Osteocyte (in vitro differentiated cells): ENCODE data around the gene APP. TPM values are rescaled to one million over a fixed set of nuclear protein-coding genes. Genes with fewer than 3 reads are reported as not detected.

Experiments
- DNase-seq: peaks from one replicate; pipeline ENCODE4 v3.0.0; 2021; ENCODE audit warnings: mixed read lengths; ENCODE audit not compliant: unreplicated experiment; ENCODE audit errors: extremely low spot score
- H3K27ac Mint-ChIP-seq: one replicate; pipeline ENCODE4 v1.8.0; 2021; ENCODE audit warnings: mild to moderate bottlenecking, mixed read lengths; ENCODE audit not compliant: unreplicated experiment
- H3K27me3 Mint-ChIP-seq: one replicate; pipeline ENCODE4 v1.8.0; 2021; ENCODE audit warnings: mixed read lengths; ENCODE audit not compliant: unreplicated experiment
- H3K36me3 Mint-ChIP-seq: one replicate; pipeline ENCODE4 v1.8.0; 2021; ENCODE audit warnings: mixed read lengths; ENCODE audit not compliant: unreplicated experiment
- H3K4me1 Mint-ChIP-seq: one replicate; pipeline ENCODE4 v1.8.0; 2021; ENCODE audit warnings: mixed read lengths; ENCODE audit not compliant: unreplicated experiment
- H3K4me3 Mint-ChIP-seq: one replicate; pipeline ENCODE4 v1.8.0; 2021; ENCODE audit warnings: mild to moderate bottlenecking, moderate library complexity, mixed read lengths; ENCODE audit not compliant: unreplicated experiment
- H3K9me3 Mint-ChIP-seq: one replicate; pipeline ENCODE4 v1.8.0; 2021; ENCODE audit warnings: mixed read lengths; ENCODE audit not compliant: unreplicated experiment
- CTCF ChIP-seq: fragments of 200-600 bp; sonication (generic); IDR thresholded peaks from 2 replicates; pipeline ENCODE4 v1.5.0; 2021; ENCODE audit warnings: antibody characterized with exemption, mild to moderate bottlenecking, moderate library complexity
- total RNA-seq: library from RNA; stranded (reverse); gene quantifications from 2 replicates; pipeline ENCODE4 v1.2.1, GENCODE V29; 2021

Gene APP
- total RNA-seq, 1 donor from 2014 or later: 698 TPM

DNA sequence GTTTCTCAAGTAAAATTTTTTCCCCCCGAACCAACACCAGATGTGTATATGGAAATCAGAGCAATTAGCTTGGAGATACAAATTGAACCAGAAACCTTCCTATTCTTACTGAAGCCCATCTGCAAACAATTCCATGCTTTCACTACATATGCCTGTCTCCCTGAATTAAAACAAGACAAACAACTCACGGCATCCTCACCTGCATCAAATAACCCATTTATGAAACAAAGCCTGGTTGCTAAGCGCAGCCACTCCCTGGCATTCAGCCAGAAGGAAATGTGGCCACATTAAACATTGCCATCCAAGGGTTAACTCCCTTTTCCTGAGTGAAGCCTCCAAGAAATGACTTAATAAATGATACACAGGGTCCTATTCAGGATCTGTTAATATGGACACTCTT, 55.3 kb downstream of the APP start:
- no peak for DNase-seq
- Mint-ChIP-seq H3K27ac (peak overlapping the region; percentile 24), H3K9me3 (no peaks in the 10 kb centered on the region), H3K4me3 (no peak overlapping the region), H3K4me1 (peaks cover 36% of the 10 kb centered on the region), H3K27me3 (no peaks in the 10 kb centered on the region), H3K36me3 (peaks cover 6% of the 10 kb centered on the region)
- no peak for TF ChIP-seq CTCF

DNA sequence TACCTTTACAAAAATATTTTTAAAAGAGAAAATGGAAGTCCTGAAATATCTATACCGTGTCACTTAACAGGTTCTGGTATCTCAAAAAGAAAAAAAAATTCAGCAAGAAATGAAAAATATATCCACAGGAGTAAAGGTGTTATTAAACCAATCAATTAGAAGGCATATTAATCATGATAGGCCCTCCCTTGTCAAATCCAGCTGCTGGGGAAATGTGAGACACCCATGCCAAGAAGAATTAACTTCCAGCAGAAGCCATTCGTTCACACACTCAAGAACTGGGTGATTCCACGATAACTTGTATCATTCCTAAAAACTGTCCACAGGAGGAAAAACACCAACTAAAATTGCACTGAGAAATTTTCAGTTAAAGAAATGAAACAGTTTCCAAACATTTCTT, 57.6 kb downstream of the APP start:
- no peak overlapping the region for H3K4me3 Mint-ChIP-seq
- DNase-seq: no peak
- H3K36me3 Mint-ChIP-seq: peaks cover 13% of the 10 kb centered on the region
- TF ChIP-seq CTCF: no peak
- no peak overlapping the region for H3K27ac Mint-ChIP-seq
- H3K27me3 Mint-ChIP-seq: no peaks in the 10 kb centered on the region
- H3K9me3 Mint-ChIP-seq: no peaks in the 10 kb centered on the region
- H3K4me1 Mint-ChIP-seq: peaks cover 33% of the 10 kb centered on the region

DNA sequence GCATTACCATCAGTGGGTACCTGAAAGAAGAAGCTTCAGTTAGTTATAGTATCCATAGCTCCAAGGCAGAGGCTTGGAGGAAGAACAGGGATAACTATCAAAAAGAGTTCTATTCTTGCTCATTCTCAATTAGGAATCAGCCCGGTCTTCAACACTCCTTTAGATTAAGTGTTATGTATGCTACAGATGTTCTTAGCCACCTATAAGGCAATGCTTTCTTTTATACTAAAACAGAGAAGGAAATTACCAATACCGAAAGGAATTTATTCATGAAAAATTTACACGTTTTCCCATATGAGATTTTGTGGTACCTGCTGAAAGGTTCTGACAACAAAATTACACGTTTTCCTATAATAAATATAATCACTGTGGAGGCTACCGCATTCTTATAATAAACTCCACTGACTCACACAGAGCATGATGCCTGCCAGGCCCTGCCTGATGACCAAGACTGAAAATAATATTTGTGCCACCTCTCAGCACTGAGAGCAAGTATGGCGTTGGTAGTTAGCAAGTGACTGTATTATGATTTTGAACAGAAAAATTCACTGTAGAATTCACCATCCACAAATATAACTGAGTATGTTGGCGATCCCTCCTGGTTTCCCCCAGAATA, 58.3 kb downstream of the APP start:
- Mint-ChIP-seq H3K9me3 (no peaks in the 10 kb centered on the region), H3K27me3 (no peaks in the 10 kb centered on the region), H3K4me3 (no peak overlapping the region), H3K27ac (no peak overlapping the region), H3K4me1 (peaks cover 30% of the 10 kb centered on the region), H3K36me3 (peaks cover 17% of the 10 kb centered on the region)
- DNase-seq: no peak
- TF ChIP-seq CTCF: no peak

DNA sequence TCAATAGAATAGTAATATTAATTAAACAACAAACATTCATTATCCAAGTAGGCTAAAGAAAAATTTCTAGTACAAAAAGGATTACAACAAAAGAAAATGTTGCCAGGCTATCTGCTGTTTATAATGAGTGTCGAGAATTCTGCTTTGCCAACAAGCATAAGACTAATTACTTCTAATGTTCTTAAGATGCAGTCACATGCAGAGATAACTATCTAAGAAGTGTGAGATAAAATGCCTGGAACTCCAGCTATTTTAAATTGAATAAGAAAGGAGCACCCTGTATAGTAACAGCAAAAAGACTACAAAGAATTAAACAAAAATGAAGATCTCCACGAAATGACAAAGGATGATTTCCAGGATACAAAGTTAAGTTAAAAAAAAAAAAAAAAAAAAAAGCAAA, 59.9 kb downstream of the APP start:
- DNase-seq: no peak
- H3K4me3 Mint-ChIP-seq: no peak overlapping the region

GRCh38 chr21:26107429-26107828, 63.1 kb downstream of the APP start:
- Mint-ChIP-seq H3K4me3 (no peak overlapping the region), H3K27ac (no peak overlapping the region), H3K36me3 (peaks cover 34% of the 10 kb centered on the region), H3K4me1 (peaks cover 14% of the 10 kb centered on the region), H3K9me3 (peaks cover 5% of the 10 kb centered on the region), H3K27me3 (no peaks in the 10 kb centered on the region)
- DNase-seq: no peak
- no peak for TF ChIP-seq CTCF

More for the DNA sequence above, 59.9 kb downstream of the APP start:
- Mint-ChIP-seq H3K27me3 (no peaks in the 10 kb centered on the region), H3K9me3 (peaks cover 5% of the 10 kb centered on the region), H3K4me1 (peaks cover 25% of the 10 kb centered on the region), H3K27ac (no peak overlapping the region), H3K36me3 (peaks cover 22% of the 10 kb centered on the region)
- no peak for TF ChIP-seq CTCF
